HG02885 (cell line): ENCODE measurements around the gene PXMP2.

ENCODE experiments used
- ATAC-seq: cut with Tn5 transposase; IDR thresholded peaks from one replicate; pipeline ENCODE4 v1.9.1; 2021; ENCODE audit warnings: mild to moderate bottlenecking; ENCODE audit not compliant: unreplicated experiment, poor library complexity

The PXMP2 gene

GRCh38 chr12:132687211-132688164 lies at the start of gene PXMP2, which contains the start of gene POLE:
Gene PXMP2, plus strand, starts transcription at chr12:132687587. Its CDS starts 84 bp downstream, at chr12:132687671.
Gene POLE, minus strand, starts transcription at chr12:132687342. Its CDS starts 27 bp downstream, at chr12:132687315.
- ATAC-seq: peak; percentile 91

- no peak for ATAC-seq
These were observed 49.6 kb upstream of the PXMP2 start for GRCh38 chr12:132637811-132638210.

- no peak for ATAC-seq
These were observed 48.6 kb upstream of the PXMP2 start for GRCh38 chr12:132638541-132639408.

GRCh38 chr12:132639956-132640520 lies 47.3 kb upstream of the PXMP2 start:
- ATAC-seq: no peak

GRCh38 chr12:132640936-132641335 lies 46.5 kb upstream of the PXMP2 start:
- ATAC-seq: no peak

GRCh38 chr12:132641811-132642650 lies 45.4 kb upstream of the PXMP2 start:
- ATAC-seq: no peak

GRCh38 chr12:132642846-132643835 lies 44.2 kb upstream of the PXMP2 start:
- ATAC-seq: no peak

GRCh38 chr12:132646850-132647249 lies 40.5 kb upstream of the PXMP2 start:
- ATAC-seq: no peak

GRCh38 chr12:132647858-132648257 lies 39.5 kb upstream of the PXMP2 start:
- no peak for ATAC-seq

GRCh38 chr12:132648616-132649225 lies 38.7 kb upstream of the PXMP2 start:
- ATAC-seq: no peak

GRCh38 chr12:132649226-132649945 lies 38.0 kb upstream of the PXMP2 start:
- ATAC-seq: no peak

- no peak for ATAC-seq
These were observed 35.8 kb upstream of the PXMP2 start for GRCh38 chr12:132651444-132652100.

- ATAC-seq: no peak
These were observed 33.7 kb upstream of the PXMP2 start for GRCh38 chr12:132653567-132654290.

- ATAC-seq: no peak
These were observed 30.2 kb upstream of the PXMP2 start for GRCh38 chr12:132657004-132657727.

GRCh38 chr12:132658149-132658894 lies 29.1 kb upstream of the PXMP2 start:
- ATAC-seq: no peak
